GM12875 (cell line): ENCODE data around the gene KLHL30.

Experiments
- H3K4me3 ChIP-seq: one replicate; pipeline ENCODE4 v1.5.1; 2011; ENCODE audit warnings: low read depth, low read length, control low read depth
- CTCF ChIP-seq: IDR thresholded peaks from 2 replicates; pipeline ENCODE4 v1.5.1; 2011; ENCODE audit warnings: low read depth, mild to moderate bottlenecking, control low read depth, inconsistent platforms, low read length, moderate library complexity, borderline replicate concordance; ENCODE audit not compliant: insufficient read depth

Gene KLHL30

DNA sequence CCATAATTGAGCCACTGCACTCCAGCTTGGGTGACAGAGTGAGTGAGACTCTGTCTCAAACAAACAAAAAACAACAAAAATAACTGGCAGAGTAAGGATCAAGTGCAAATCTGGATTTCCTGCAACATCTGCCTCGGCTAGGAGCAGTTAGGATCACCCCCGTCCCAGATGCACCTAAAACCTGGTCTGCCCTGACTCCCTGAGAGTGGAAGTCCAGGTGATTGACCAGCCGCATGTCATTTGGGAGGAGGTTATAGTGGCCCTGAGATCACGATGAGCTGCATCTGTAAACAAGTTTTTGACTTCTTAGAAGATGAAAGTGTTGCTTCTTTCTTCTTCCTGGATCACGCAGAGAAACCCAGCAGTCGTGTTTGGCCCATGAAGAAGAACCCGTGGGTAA, 43.3 kb upstream of the KLHL30 start:
- TF ChIP-seq CTCF = no peak
- no peak overlapping the region for H3K4me3 ChIP-seq

DNA sequence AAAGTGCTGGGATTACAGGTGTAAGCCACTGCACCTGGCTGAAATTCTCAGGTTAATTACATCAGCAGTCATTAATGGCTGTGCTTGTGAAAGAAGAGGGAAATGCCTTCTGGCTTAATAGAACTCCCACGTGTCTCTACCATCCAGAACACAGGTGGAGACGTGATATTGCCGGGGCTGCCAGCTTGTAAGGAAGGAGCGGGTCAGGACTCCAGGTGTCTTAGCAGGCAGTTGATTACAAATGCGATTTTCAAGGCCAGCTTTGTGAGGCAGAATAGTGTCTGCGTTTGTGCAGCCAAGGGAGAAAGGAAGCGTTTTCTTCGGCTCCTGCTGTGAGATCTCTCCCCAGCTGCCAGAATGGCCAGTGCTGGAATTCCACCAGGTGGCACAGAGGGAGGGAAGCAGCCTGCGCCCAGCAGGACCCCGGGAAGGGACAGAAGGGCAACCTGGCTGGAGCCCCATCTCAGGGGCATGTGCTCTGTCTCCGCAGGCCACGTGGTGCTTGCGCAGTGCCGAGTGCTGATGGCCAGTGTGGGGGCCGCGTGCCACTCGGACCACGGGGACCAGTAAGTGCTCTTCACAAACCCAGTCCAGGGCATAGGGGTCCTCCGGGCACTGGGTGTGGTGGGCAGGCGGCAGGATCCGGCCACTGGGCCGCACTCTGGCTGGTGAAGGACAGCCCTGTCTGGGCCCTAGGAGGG, 42.0 kb upstream of the KLHL30 start:
- H3K4me3 ChIP-seq = no peak overlapping the region
- TF ChIP-seq CTCF = no peak

GRCh38 chr2:238097201-238097987, 41.1 kb upstream of the KLHL30 start:
- H3K4me3 ChIP-seq = no peak overlapping the region
- TF ChIP-seq CTCF = no peak

DNA sequence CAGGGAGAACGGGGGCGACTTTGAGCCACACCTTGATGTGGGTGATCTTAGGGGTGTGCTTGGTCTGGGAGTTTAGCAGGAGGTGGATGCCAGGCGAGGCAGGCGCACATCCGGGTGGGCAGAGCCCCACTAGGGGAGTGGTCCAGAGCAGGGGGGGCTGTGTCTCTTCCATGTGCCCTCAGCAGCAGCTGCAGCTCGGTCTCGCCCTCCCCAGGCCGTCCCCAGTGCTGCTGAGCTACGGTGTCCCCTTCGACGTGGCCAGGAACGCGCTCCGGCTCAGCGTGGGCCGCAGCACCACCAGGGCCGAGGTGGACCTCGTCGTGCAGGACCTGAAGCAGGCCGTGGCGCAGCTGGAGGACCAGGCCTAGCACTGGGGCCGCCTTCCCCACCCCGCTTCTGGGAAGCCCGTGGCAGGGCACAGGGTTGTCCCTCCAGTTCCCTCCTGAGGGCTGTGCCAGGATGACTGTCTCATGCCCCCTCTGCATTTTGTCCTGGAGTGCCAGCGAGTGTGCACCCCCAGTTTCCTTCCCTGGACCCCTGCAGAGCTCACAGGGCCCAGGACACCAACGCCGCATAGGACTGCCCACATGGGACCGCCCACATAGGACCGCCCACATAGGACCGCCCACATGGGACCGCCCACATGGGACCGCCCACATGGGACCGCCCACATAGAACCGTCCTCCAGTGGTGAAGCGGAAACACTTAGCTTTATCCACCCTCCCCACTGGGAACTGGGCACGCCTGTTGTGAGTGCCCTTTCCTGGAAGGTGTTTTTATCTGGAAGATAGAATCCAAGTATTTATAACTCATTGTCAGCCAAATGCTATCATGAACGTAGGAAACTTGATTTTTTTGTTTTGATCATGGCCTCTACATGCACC, 40.2 kb upstream of the KLHL30 start:
- no peak overlapping the region for H3K4me3 ChIP-seq
- no peak for TF ChIP-seq CTCF

DNA sequence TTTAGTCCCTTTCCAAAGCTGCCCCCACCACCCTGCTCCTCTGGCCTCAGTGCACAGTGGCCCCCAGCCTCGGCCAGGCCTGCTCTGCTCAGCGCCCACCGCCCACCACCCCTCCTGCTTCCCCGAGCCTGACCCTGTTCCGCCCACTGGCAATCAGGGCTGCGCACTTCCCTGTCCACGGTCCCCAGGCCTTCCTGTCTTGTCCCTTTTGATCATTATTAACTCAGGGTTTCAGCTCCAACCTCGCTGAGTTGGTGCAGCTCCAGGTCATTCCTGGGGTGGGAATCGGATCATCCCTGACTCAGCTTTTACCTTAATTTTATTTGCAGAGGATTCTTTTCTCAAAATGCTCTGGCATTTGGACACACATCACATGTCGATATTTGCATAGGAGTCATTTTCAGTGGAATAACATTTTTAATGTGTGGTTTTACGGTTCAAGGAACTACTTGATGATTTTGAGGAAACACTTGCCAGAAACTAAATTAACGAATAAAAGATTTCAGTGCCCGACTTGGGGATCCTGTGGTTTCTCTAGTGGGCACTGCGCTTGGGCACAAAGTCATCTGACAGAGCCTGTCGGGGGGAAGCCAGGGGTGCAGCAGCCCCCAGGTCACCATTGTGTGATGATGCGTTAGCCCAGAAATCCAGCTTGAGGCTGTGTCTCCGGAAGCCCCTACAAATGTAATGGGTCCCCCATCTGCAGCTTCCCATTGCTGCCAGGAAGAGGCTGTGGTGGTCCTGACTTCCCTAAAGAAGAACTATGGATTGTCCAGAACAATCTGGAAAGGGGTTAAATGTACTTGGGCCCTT, 39.4 kb upstream of the KLHL30 start:
- no peak for TF ChIP-seq CTCF
- H3K4me3 ChIP-seq = no peak overlapping the region

DNA sequence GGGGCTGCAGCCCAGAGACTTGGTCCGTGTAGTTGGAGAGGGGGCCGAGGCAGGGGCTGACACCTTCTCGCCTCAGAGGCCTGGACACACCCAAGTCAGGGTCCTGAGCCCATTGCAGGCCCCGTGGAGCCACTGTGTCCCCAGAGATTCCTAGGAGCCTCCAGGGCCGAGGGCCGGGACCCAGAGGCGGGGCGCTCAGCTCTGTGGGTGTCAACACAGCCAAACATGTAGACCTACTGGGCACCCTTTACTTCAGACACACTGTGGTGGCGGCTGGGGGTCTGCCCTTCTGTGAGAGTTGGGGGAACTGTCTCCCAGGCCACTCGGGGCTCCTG, 38.8 kb upstream of the KLHL30 start:
- no peak overlapping the region for H3K4me3 ChIP-seq
- TF ChIP-seq CTCF = no peak
